ENCODE data around the gene MEX3D. TPM values are rescaled to one million over a fixed set of nuclear protein-coding genes. Genes with fewer than 3 reads are reported as not detected.
"Not testable (repeated sequence)": the region's sequence is repeated elsewhere in the genome, so short reads cannot be mapped to it uniquely, and the experiment has no call there.

Gene MEX3D
- total and polyA plus RNA-seq, 2 experiments from 2014 or later, result 4.5 to 49.7 TPM

- no peak for TF ChIP-seq CTCF (IDR thresholded peaks at IDR 0.05; ENCODE audit: low read depth, low read length)
- Histone ChIP-seq H3K36me3 (peaks cover 7% of the 10 kb centered on the region), H3K4me1 (ENCODE audit: low read depth) (no peaks in the 10 kb centered on the region), H3K27me3 (no peaks in the 10 kb centered on the region), H3K9me3 (ENCODE audit: low read depth) (no peaks in the 10 kb centered on the region), H3K4me3 (no peak overlapping the region), H3K27ac (no peak overlapping the region)
- no peak for DNase-seq (ENCODE audit: low read depth in 1 of 2, low spot score in 1 of 2)
Observed at GRCh38 chr19:1553415-1553814, 14.7 kb downstream of the MEX3D start.

GRCh38 chr19:1551068-1552040 is 16.8 kb downstream of the MEX3D start:
- Histone ChIP-seq H3K27ac (no peak overlapping the region), H3K9me3 (ENCODE audit: low read depth) (no peaks in the 10 kb centered on the region), H3K27me3 (no peaks in the 10 kb centered on the region), H3K4me1 (ENCODE audit: low read depth) (no peaks in the 10 kb centered on the region), H3K36me3 (peaks cover 7% of the 10 kb centered on the region), H3K4me3 (no peak overlapping the region)
- TF ChIP-seq CTCF (IDR thresholded peaks at IDR 0.05; ENCODE audit: low read depth, low read length), result no peak
- no peak for DNase-seq (ENCODE audit: low read depth in 1 of 2, low spot score in 1 of 2)

GRCh38 chr19:1549332-1549945 is 18.7 kb downstream of the MEX3D start:
- TF ChIP-seq CTCF (IDR thresholded peaks at IDR 0.05; ENCODE audit: low read depth, low read length), result no peak
- no peak for DNase-seq (ENCODE audit: low read depth in 1 of 2, low spot score in 1 of 2)
- H3K27me3 ChIP-seq, result peaks cover 15% of the 10 kb centered on the region
- no peak overlapping the region for H3K4me3 ChIP-seq
- H3K27ac ChIP-seq, result no peak overlapping the region
- no peaks in the 10 kb centered on the region for H3K9me3 ChIP-seq (ENCODE audit: low read depth)
- H3K4me1 ChIP-seq (ENCODE audit: low read depth), result no peaks in the 10 kb centered on the region
- H3K36me3 ChIP-seq, result no peaks in the 10 kb centered on the region

- DNase-seq (ENCODE audit: low read depth in 1 of 2, low spot score in 1 of 2), result no peak
- H3K4me1 ChIP-seq (ENCODE audit: low read depth), result no peaks in the 10 kb centered on the region
- no peak overlapping the region for H3K4me3 ChIP-seq
- TF ChIP-seq CTCF (IDR thresholded peaks at IDR 0.05; ENCODE audit: low read depth, low read length), result no peak
- no peaks in the 10 kb centered on the region for H3K9me3 ChIP-seq (ENCODE audit: low read depth)
- no peak overlapping the region for H3K27ac ChIP-seq
- H3K36me3 ChIP-seq, result no peaks in the 10 kb centered on the region
- peaks cover 16% of the 10 kb centered on the region for H3K27me3 ChIP-seq
Observed at GRCh38 chr19:1540365-1540925, 27.7 kb downstream of the MEX3D start.

- not testable (repeated sequence) for H3K9me3 ChIP-seq (ENCODE audit: low read depth); H3K4me1 ChIP-seq (ENCODE audit: low read depth); DNase-seq (ENCODE audit: low read depth in 1 of 2, low spot score in 1 of 2); H3K4me3 ChIP-seq; H3K27ac ChIP-seq; H3K36me3 ChIP-seq
- peaks cover 11% of the 10 kb centered on the region for H3K27me3 ChIP-seq
Observed at GRCh38 chr19:1539749-1540148, 28.4 kb downstream of the MEX3D start.
